ENCODE measurements around the gene C1QA.
A peak's percentile ranks its signal among the peaks of the same experiment; 100 is the strongest.

C1QA gene

GRCh38 chr1:22601610-22602009, 34.8 kb upstream of the C1QA start:
- H3K4me1 ChIP-seq: peaks cover 4% of the 10 kb centered on the region; the same call in 1 of the 2 replicates
- no peak overlapping the region for H3K4me3 ChIP-seq
- H3K9me3 ChIP-seq: no peaks in the 10 kb centered on the region
- in situ Hi-C loops (cut with MboI; ENCODE audit: low sequenced_read_pairs): no loop called here
- DNase-seq (ENCODE audit: low spot score in 2 of 2): no peak
- peaks cover 27% of the 10 kb centered on the region for H3K27me3 ChIP-seq (ENCODE audit: low read depth)
- H3K36me3 ChIP-seq (replicated peaks): no peaks in the 10 kb centered on the region

GRCh38 chr1:22602060-22602740, 34.2 kb upstream of the C1QA start:
- Histone ChIP-seq H3K36me3 (replicated peaks) (no peaks in the 10 kb centered on the region), H3K4me3 (no peak overlapping the region), H3K4me1 (peaks cover 4% of the 10 kb centered on the region; the same call in 1 of the 2 replicates), H3K9me3 (no peaks in the 10 kb centered on the region), H3K27me3 (ENCODE audit: low read depth) (peaks cover 27% of the 10 kb centered on the region)
- in situ Hi-C loops (cut with MboI; ENCODE audit: low sequenced_read_pairs): no loop called here
- no peak for DNase-seq (ENCODE audit: low spot score in 2 of 2)

GRCh38 chr1:22606161-22606560, 30.3 kb upstream of the C1QA start:
- Histone ChIP-seq H3K4me1 (peaks cover 4% of the 10 kb centered on the region; the same call in 1 of the 2 replicates), H3K4me3 (no peak overlapping the region), H3K27me3 (ENCODE audit: low read depth) (peaks cover 29% of the 10 kb centered on the region), H3K9me3 (no peaks in the 10 kb centered on the region), H3K36me3 (replicated peaks) (no peaks in the 10 kb centered on the region)
- in situ Hi-C loops (cut with MboI; ENCODE audit: low sequenced_read_pairs): no loop called here
- no peak for DNase-seq (ENCODE audit: low spot score in 2 of 2)

GRCh38 chr1:22607154-22607553, 29.3 kb upstream of the C1QA start:
- in situ Hi-C loops (cut with MboI; ENCODE audit: low sequenced_read_pairs): no loop called here
- peaks cover 29% of the 10 kb centered on the region for H3K27me3 ChIP-seq (ENCODE audit: low read depth)
- peak in 1 of 2 experiments; percentile 25 for DNase-seq (ENCODE audit: low spot score in 2 of 2)

GRCh38 chr1:22608361-22608760, 28.1 kb upstream of the C1QA start:
- in situ Hi-C loops (cut with MboI; ENCODE audit: low sequenced_read_pairs): no loop called here
- Histone ChIP-seq H3K4me1 (peaks cover 4% of the 10 kb centered on the region; the same call in 1 of the 2 replicates), H3K27me3 (ENCODE audit: low read depth) (peaks cover 28% of the 10 kb centered on the region), H3K4me3 (no peak overlapping the region), H3K36me3 (replicated peaks) (no peaks in the 10 kb centered on the region), H3K9me3 (no peaks in the 10 kb centered on the region)
- no peak for DNase-seq (ENCODE audit: low spot score in 2 of 2)

More at GRCh38 chr1:22607154-22607553, 29.3 kb upstream of the C1QA start:
- Histone ChIP-seq H3K36me3 (replicated peaks) (no peaks in the 10 kb centered on the region), H3K4me1 (peaks cover 4% of the 10 kb centered on the region; the same call in 1 of the 2 replicates), H3K4me3 (no peak overlapping the region), H3K9me3 (no peaks in the 10 kb centered on the region)

- in situ Hi-C loops (cut with MboI; ENCODE audit: low sequenced_read_pairs): no loop called here
- H3K36me3 ChIP-seq (replicated peaks): no peaks in the 10 kb centered on the region
- peaks cover 18% of the 10 kb centered on the region for H3K27me3 ChIP-seq (ENCODE audit: low read depth)
- H3K4me1 ChIP-seq: peaks cover 4% of the 10 kb centered on the region; the same call in 1 of the 2 replicates
- no peaks in the 10 kb centered on the region for H3K9me3 ChIP-seq
- no peak overlapping the region for H3K4me3 ChIP-seq
- DNase-seq (ENCODE audit: low spot score in 2 of 2): no peak
These were observed 27.1 kb upstream of the C1QA start for GRCh38 chr1:22609291-22609690.

GRCh38 chr1:22611530-22611947, 24.9 kb upstream of the C1QA start:
- DNase-seq (ENCODE audit: low spot score in 2 of 2): peak; percentile 21 to 81
- Histone ChIP-seq H3K4me3 (no peak overlapping the region), H3K4me1 (no peaks in the 10 kb centered on the region), H3K36me3 (replicated peaks) (no peaks in the 10 kb centered on the region), H3K9me3 (no peaks in the 10 kb centered on the region), H3K27me3 (ENCODE audit: low read depth) (peaks cover 7% of the 10 kb centered on the region)
- in situ Hi-C loops (cut with MboI; ENCODE audit: low sequenced_read_pairs): no loop called here

- H3K4me1 ChIP-seq: no peaks in the 10 kb centered on the region
- H3K4me3 ChIP-seq: no peak overlapping the region
- H3K36me3 ChIP-seq (replicated peaks): no peaks in the 10 kb centered on the region
- no peak for DNase-seq (ENCODE audit: low spot score in 2 of 2)
- H3K27me3 ChIP-seq (ENCODE audit: low read depth): peaks cover 16% of the 10 kb centered on the region
- H3K9me3 ChIP-seq: no peaks in the 10 kb centered on the region
- in situ Hi-C loops (cut with MboI; ENCODE audit: low sequenced_read_pairs): no loop called here
These were observed 23.5 kb upstream of the C1QA start for GRCh38 chr1:22612671-22613571.

- Histone ChIP-seq H3K4me3 (no peak overlapping the region), H3K36me3 (replicated peaks) (no peaks in the 10 kb centered on the region), H3K9me3 (no peaks in the 10 kb centered on the region), H3K27me3 (ENCODE audit: low read depth) (peaks cover 23% of the 10 kb centered on the region), H3K4me1 (no peaks in the 10 kb centered on the region)
- DNase-seq (ENCODE audit: low spot score in 2 of 2): no peak
- in situ Hi-C loops (cut with MboI; ENCODE audit: low sequenced_read_pairs): no loop called here
These were observed 22.9 kb upstream of the C1QA start for GRCh38 chr1:22613572-22613918.

- no peaks in the 10 kb centered on the region for H3K9me3 ChIP-seq
These were observed 22.5 kb upstream of the C1QA start for GRCh38 chr1:22613951-22614350.

GRCh38 chr1:22615886-22616285, 20.5 kb upstream of the C1QA start:
- in situ Hi-C loops (cut with MboI; ENCODE audit: low sequenced_read_pairs): no loop called here
- DNase-seq (ENCODE audit: low spot score in 2 of 2): no peak
- no peaks in the 10 kb centered on the region for H3K36me3 ChIP-seq (replicated peaks)
- no peaks in the 10 kb centered on the region for H3K9me3 ChIP-seq
- no peak overlapping the region for H3K4me3 ChIP-seq
- H3K27me3 ChIP-seq (ENCODE audit: low read depth): peaks cover 42% of the 10 kb centered on the region
- H3K4me1 ChIP-seq: no peaks in the 10 kb centered on the region

More at GRCh38 chr1:22613951-22614350, 22.5 kb upstream of the C1QA start:
- no peak overlapping the region for H3K4me3 ChIP-seq
- no peaks in the 10 kb centered on the region for H3K36me3 ChIP-seq (replicated peaks)
- H3K27me3 ChIP-seq (ENCODE audit: low read depth): peaks cover 27% of the 10 kb centered on the region
- no peak for DNase-seq (ENCODE audit: low spot score in 2 of 2)
- H3K4me1 ChIP-seq: no peaks in the 10 kb centered on the region
- in situ Hi-C loops (cut with MboI; ENCODE audit: low sequenced_read_pairs): no loop called here

GRCh38 chr1:22616571-22616970, 19.9 kb upstream of the C1QA start:
- no peak for DNase-seq (ENCODE audit: low spot score in 2 of 2)
- in situ Hi-C loops (cut with MboI; ENCODE audit: low sequenced_read_pairs): no loop called here
- no peaks in the 10 kb centered on the region for H3K4me1 ChIP-seq
- no peak overlapping the region for H3K4me3 ChIP-seq
- H3K9me3 ChIP-seq: no peaks in the 10 kb centered on the region
- H3K36me3 ChIP-seq (replicated peaks): no peaks in the 10 kb centered on the region
- peaks cover 47% of the 10 kb centered on the region for H3K27me3 ChIP-seq (ENCODE audit: low read depth)

GRCh38 chr1:22618056-22618455, 18.4 kb upstream of the C1QA start:
- Histone ChIP-seq H3K27me3 (ENCODE audit: low read depth) (peaks cover 55% of the 10 kb centered on the region), H3K4me1 (no peaks in the 10 kb centered on the region)
- DNase-seq (ENCODE audit: low spot score in 2 of 2): no peak

GRCh38 chr1:22619252-22619651, 17.2 kb upstream of the C1QA start:
- Histone ChIP-seq H3K9me3 (no peaks in the 10 kb centered on the region), H3K4me3 (no peak overlapping the region), H3K4me1 (no peaks in the 10 kb centered on the region), H3K27me3 (ENCODE audit: low read depth) (peaks cover 55% of the 10 kb centered on the region), H3K36me3 (replicated peaks) (no peaks in the 10 kb centered on the region)
- in situ Hi-C loops (cut with MboI; ENCODE audit: low sequenced_read_pairs): no loop called here
- no peak for DNase-seq (ENCODE audit: low spot score in 2 of 2)

More at GRCh38 chr1:22618056-22618455, 18.4 kb upstream of the C1QA start:
- in situ Hi-C loops (cut with MboI; ENCODE audit: low sequenced_read_pairs): no loop called here
- Histone ChIP-seq H3K36me3 (replicated peaks) (no peaks in the 10 kb centered on the region), H3K4me3 (no peak overlapping the region), H3K9me3 (no peaks in the 10 kb centered on the region)

Measured in HAP-1 (cell line).